ENCODE measurements around the gene WDR49. TPM values are rescaled to one million over a fixed set of nuclear protein-coding genes. Genes with fewer than 3 reads are reported as not detected.

WDR49 gene
- polyA plus RNA-seq, 1 donor: 0.13 TPM

GRCh38 chr3:167497903-167498302, 155.8 kb downstream of the WDR49 start:
- no peaks in the 10 kb centered on the region for H3K36me3 ChIP-seq (ENCODE audit: control insufficient read depth, insufficient read depth, low read length)
- no peak for DNase-seq
- WGBS (ENCODE audit: insufficient coverage, low lambda C conversion rate): no CpG with 5 or more reads among the region's 7 CpGs

DNA sequence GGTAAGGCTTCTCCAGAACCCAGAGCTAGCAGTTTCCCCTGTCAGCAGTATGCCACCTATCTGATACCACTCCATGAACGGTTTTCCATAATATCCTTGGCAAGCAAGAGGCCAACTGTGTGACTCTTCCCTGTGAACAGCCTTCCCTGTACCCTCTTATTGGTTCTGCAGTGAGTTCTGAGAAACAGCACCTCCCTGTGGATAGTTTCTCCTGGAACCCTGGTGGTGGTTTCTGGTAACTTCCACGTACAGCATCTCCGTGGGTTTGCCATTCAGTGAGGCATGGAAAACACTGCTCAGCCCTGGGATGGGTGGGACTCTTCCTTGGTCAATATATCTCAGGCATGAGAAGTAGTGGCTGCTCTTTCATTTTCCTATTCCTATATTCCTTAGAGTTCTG, 160.5 kb downstream of the WDR49 start:
- H3K4me1 ChIP-seq (ENCODE audit: control insufficient read depth, insufficient read depth, low read length): no peaks in the 10 kb centered on the region
- WGBS (ENCODE audit: insufficient coverage, low lambda C conversion rate): no CpG with 5 or more reads among the region's 3 CpGs
- H3K27ac ChIP-seq (ENCODE audit: low read length): no peak overlapping the region
- no peak overlapping the region for H3K4me3 ChIP-seq (ENCODE audit: low read length)
- no peak for DNase-seq
- no peaks in the 10 kb centered on the region for H3K27me3 ChIP-seq (ENCODE audit: control insufficient read depth, insufficient read depth, low read length)
- H3K36me3 ChIP-seq (ENCODE audit: control insufficient read depth, insufficient read depth, low read length): no peaks in the 10 kb centered on the region
- H3K9me3 ChIP-seq (ENCODE audit: control insufficient read depth, low read depth, low read length): no peaks in the 10 kb centered on the region

More at GRCh38 chr3:167497903-167498302, 155.8 kb downstream of the WDR49 start:
- no peak overlapping the region for H3K4me3 ChIP-seq (ENCODE audit: low read length)
- no peaks in the 10 kb centered on the region for H3K4me1 ChIP-seq (ENCODE audit: control insufficient read depth, insufficient read depth, low read length)
- H3K27me3 ChIP-seq (ENCODE audit: control insufficient read depth, insufficient read depth, low read length): no peaks in the 10 kb centered on the region
- H3K9me3 ChIP-seq (ENCODE audit: control insufficient read depth, low read depth, low read length): no peaks in the 10 kb centered on the region
- H3K27ac ChIP-seq (ENCODE audit: low read length): no peak overlapping the region

- Histone ChIP-seq H3K27ac (ENCODE audit: low read length) (no peak overlapping the region), H3K4me1 (ENCODE audit: control insufficient read depth, insufficient read depth, low read length) (no peaks in the 10 kb centered on the region), H3K9me3 (ENCODE audit: control insufficient read depth, low read depth, low read length) (no peaks in the 10 kb centered on the region), H3K36me3 (ENCODE audit: control insufficient read depth, insufficient read depth, low read length) (no peaks in the 10 kb centered on the region), H3K4me3 (ENCODE audit: low read length) (no peak overlapping the region), H3K27me3 (ENCODE audit: control insufficient read depth, insufficient read depth, low read length) (no peaks in the 10 kb centered on the region)
- no peak for DNase-seq
These were observed 162.1 kb downstream of the WDR49 start for GRCh38 chr3:167491621-167492020.

DNA sequence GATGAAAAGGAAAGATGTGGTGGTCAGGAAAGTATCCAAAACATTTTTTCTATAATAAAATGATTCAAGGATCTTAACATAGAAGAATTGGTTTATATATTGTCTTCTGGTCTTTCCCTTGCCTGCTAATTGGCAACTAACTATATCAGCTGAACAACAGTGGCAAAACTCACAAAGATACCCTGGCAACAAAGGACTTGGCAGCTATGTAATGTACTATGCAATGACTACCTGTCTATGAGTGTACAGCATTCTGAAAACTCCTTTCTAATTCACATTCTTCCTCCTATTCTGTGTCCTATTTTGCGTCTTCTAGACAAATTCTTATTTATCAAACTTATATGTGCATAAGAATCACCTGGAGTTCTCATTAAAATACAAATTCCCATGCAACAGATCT, 164.2 kb downstream of the WDR49 start:
- H3K9me3 ChIP-seq (ENCODE audit: control insufficient read depth, low read depth, low read length): no peaks in the 10 kb centered on the region
- H3K27me3 ChIP-seq (ENCODE audit: control insufficient read depth, insufficient read depth, low read length): no peaks in the 10 kb centered on the region
- no peaks in the 10 kb centered on the region for H3K36me3 ChIP-seq (ENCODE audit: control insufficient read depth, insufficient read depth, low read length)
- WGBS (ENCODE audit: insufficient coverage, low lambda C conversion rate): 71% methylated on average over 1 of the region's 1 CpG
- H3K4me3 ChIP-seq (ENCODE audit: low read length): no peak overlapping the region
- no peak overlapping the region for H3K27ac ChIP-seq (ENCODE audit: low read length)
- no peaks in the 10 kb centered on the region for H3K4me1 ChIP-seq (ENCODE audit: control insufficient read depth, insufficient read depth, low read length)
- DNase-seq: no peak

DNA sequence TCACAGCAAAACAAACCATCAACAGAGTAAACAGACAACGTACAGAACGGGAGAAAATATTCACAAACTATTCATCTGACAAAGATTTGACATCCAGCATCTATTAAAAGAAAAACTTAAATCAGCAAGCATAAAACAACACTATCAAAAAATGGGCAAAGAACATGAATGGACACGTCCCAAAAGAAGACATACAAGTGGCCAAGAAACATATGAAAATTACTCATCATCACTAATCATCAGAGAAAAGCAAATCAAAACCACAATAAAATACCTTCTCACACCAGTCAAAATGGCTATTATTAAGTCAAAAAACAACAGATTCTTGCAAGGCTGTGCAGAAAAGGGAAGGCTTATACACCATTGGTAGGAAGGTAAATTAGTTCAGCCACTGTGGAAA, 166.2 kb downstream of the WDR49 start:
- no peak for DNase-seq
- Histone ChIP-seq H3K4me3 (ENCODE audit: low read length) (no peak overlapping the region), H3K36me3 (ENCODE audit: control insufficient read depth, insufficient read depth, low read length) (no peaks in the 10 kb centered on the region), H3K27me3 (ENCODE audit: control insufficient read depth, insufficient read depth, low read length) (no peaks in the 10 kb centered on the region), H3K27ac (ENCODE audit: low read length) (no peak overlapping the region), H3K9me3 (ENCODE audit: control insufficient read depth, low read depth, low read length) (no peaks in the 10 kb centered on the region), H3K4me1 (ENCODE audit: control insufficient read depth, insufficient read depth, low read length) (no peaks in the 10 kb centered on the region)
- WGBS (ENCODE audit: insufficient coverage, low lambda C conversion rate): 100% methylated on average over 1 of the region's 3 CpGs

- H3K27me3 ChIP-seq (ENCODE audit: control insufficient read depth, insufficient read depth, low read length): no peaks in the 10 kb centered on the region
- no CpG with 5 or more reads among the region's 2 CpGs for WGBS (ENCODE audit: insufficient coverage, low lambda C conversion rate)
- H3K4me3 ChIP-seq (ENCODE audit: low read length): no peak overlapping the region
- H3K27ac ChIP-seq (ENCODE audit: low read length): no peak overlapping the region
- no peak for DNase-seq
- no peaks in the 10 kb centered on the region for H3K36me3 ChIP-seq (ENCODE audit: control insufficient read depth, insufficient read depth, low read length)
- no peaks in the 10 kb centered on the region for H3K9me3 ChIP-seq (ENCODE audit: control insufficient read depth, low read depth, low read length)
- no peaks in the 10 kb centered on the region for H3K4me1 ChIP-seq (ENCODE audit: control insufficient read depth, insufficient read depth, low read length)
These were observed 169.2 kb downstream of the WDR49 start for GRCh38 chr3:167484551-167484950.

- Histone ChIP-seq H3K4me1 (ENCODE audit: control insufficient read depth, insufficient read depth, low read length) (no peaks in the 10 kb centered on the region), H3K27ac (ENCODE audit: low read length) (no peak overlapping the region), H3K36me3 (ENCODE audit: control insufficient read depth, insufficient read depth, low read length) (no peaks in the 10 kb centered on the region), H3K27me3 (ENCODE audit: control insufficient read depth, insufficient read depth, low read length) (no peaks in the 10 kb centered on the region), H3K4me3 (ENCODE audit: low read length) (no peak overlapping the region), H3K9me3 (ENCODE audit: control insufficient read depth, low read depth, low read length) (no peaks in the 10 kb centered on the region)
- WGBS (ENCODE audit: insufficient coverage, low lambda C conversion rate): 80% methylated on average over 1 of the region's 2 CpGs
- DNase-seq: no peak
These were observed 169.8 kb downstream of the WDR49 start for GRCh38 chr3:167483708-167484475.

GRCh38 chr3:167481164-167481563, 172.6 kb downstream of the WDR49 start:
- no peaks in the 10 kb centered on the region for H3K9me3 ChIP-seq (ENCODE audit: control insufficient read depth, low read depth, low read length)
- H3K4me1 ChIP-seq (ENCODE audit: control insufficient read depth, insufficient read depth, low read length): no peaks in the 10 kb centered on the region

DNA sequence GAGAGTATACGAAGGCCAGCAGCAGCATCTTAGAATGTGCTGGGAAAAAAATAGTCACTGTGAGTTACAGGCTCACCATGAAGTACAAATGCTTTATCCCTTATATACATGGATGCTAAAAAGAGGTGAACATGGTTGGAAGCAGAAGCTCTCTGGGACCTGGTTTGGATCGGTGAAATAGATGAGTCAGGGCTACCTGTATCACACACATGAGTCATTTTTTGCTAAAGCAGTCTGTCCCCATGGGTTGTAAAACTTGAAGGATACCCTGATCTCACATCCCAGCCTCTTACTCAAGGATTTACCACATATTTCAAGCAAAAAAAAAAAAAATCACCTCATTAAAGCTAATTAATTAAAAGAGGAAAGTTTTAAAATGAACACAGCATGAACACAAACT, 173.0 kb downstream of the WDR49 start:
- H3K4me3 ChIP-seq (ENCODE audit: low read length): no peak overlapping the region
- H3K36me3 ChIP-seq (ENCODE audit: control insufficient read depth, insufficient read depth, low read length): no peaks in the 10 kb centered on the region
- no peak overlapping the region for H3K27ac ChIP-seq (ENCODE audit: low read length)
- DNase-seq: no peak
- H3K27me3 ChIP-seq (ENCODE audit: control insufficient read depth, insufficient read depth, low read length): no peaks in the 10 kb centered on the region
- H3K4me1 ChIP-seq (ENCODE audit: control insufficient read depth, insufficient read depth, low read length): no peaks in the 10 kb centered on the region
- H3K9me3 ChIP-seq (ENCODE audit: control insufficient read depth, low read depth, low read length): no peaks in the 10 kb centered on the region
- 100% methylated on average over 1 of the region's 2 CpGs for WGBS (ENCODE audit: insufficient coverage, low lambda C conversion rate)

More at GRCh38 chr3:167481164-167481563, 172.6 kb downstream of the WDR49 start:
- Histone ChIP-seq H3K27me3 (ENCODE audit: control insufficient read depth, insufficient read depth, low read length) (no peaks in the 10 kb centered on the region), H3K4me3 (ENCODE audit: low read length) (no peak overlapping the region), H3K27ac (ENCODE audit: low read length) (no peak overlapping the region), H3K36me3 (ENCODE audit: control insufficient read depth, insufficient read depth, low read length) (no peaks in the 10 kb centered on the region)
- DNase-seq: no peak

DNA sequence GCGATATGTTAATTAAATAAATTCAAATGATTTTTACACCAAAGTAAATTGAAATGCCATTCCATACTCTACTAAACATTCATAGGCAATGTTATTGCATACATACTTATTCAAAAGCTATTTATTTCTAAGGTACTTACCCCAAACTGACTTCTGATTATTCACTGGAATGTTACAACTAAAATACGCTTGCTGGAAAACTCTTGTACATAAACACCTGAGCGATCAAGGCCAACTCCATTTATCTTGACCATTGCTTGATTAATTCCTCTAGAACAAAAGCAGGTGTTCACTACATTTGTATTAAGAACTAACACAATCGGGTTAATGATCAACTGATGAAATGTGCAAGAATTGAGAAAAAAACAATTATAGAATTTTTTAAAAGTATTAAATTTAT, 179.9 kb downstream of the WDR49 start, which contains the start of gene SERPINI2:
SERPINI2 (minus strand) TSS at position 180 of the 400 bp plus-strand sequence. CDS start 2,208 bp downstream, outside the sequence.
- Histone ChIP-seq H3K27ac (ENCODE audit: low read length) (no peak within 1 kb of the TSS), H3K27me3 (ENCODE audit: control insufficient read depth, insufficient read depth, low read length) (no peaks in the 10 kb centered on the region), H3K4me1 (ENCODE audit: control insufficient read depth, insufficient read depth, low read length) (no peaks in the 10 kb centered on the region), H3K36me3 (ENCODE audit: control insufficient read depth, insufficient read depth, low read length) (no peaks in the 10 kb centered on the region), H3K4me3 (ENCODE audit: low read length) (no peak within 1 kb of the TSS), H3K9me3 (ENCODE audit: control insufficient read depth, low read depth, low read length) (no peaks in the 10 kb centered on the region)
- no CpG with 5 or more reads among the region's 4 CpGs for WGBS (ENCODE audit: insufficient coverage, low lambda C conversion rate)
- DNase-seq: no peak

GRCh38 chr3:167469381-167469780, 184.4 kb downstream of the WDR49 start:
- H3K4me3 ChIP-seq (ENCODE audit: low read length): no peak overlapping the region
- H3K9me3 ChIP-seq (ENCODE audit: control insufficient read depth, low read depth, low read length): no peaks in the 10 kb centered on the region
- H3K36me3 ChIP-seq (ENCODE audit: control insufficient read depth, insufficient read depth, low read length): no peaks in the 10 kb centered on the region
- no peaks in the 10 kb centered on the region for H3K4me1 ChIP-seq (ENCODE audit: control insufficient read depth, insufficient read depth, low read length)
- no peak overlapping the region for H3K27ac ChIP-seq (ENCODE audit: low read length)
- no CpG with 5 or more reads among the region's 3 CpGs for WGBS (ENCODE audit: insufficient coverage, low lambda C conversion rate)
- no peak for DNase-seq
- H3K27me3 ChIP-seq (ENCODE audit: control insufficient read depth, insufficient read depth, low read length): no peaks in the 10 kb centered on the region

Measured in large intestine (tissue), 3 donors.